Measurements from ENCODE around the gene TTC39C.
"Not testable (repeated sequence)": the region's sequence is repeated elsewhere in the genome, so short reads cannot be mapped to it uniquely, and the experiment has no call there.

TTC39C gene

DNA sequence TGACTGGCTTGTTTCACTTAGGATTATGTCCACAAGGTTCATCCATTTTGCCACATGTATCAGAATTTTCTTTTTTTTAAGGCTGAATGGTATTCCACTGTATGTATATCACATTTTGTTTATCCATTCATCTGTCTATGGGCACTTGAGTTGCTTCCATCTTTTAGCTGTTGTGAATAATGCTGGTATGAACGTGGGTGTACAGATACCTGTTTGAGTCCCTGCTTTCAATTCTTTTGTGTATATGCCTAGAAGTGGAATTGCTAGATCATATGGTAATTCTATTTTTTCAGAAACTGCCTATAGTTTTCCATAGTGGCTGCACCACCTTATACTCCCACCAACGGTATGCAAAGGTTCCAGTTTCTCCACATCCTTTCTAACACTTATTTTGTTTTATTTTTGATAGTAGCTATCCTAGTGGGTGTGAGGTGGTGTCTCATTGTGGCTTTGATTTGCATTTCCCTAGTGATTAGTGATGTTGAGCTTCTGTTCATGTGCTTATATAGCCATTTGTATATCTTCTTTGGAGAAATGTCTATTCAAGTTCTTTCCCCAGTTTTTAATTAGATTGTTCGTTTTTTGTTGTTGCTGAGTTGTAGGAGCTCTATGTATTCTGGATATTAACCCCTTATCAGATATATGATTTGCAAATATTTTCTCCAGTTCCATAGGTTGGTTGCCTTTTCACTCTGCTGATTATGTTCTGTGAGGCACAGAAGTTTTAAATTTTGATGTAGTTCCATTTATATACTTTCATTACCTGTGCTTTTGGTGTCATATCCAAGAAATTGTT is 40.7 kb downstream of the TTC39C start:
- DNase-seq = no peak

GRCh38 chr18:24055878-24056277 is 41.3 kb downstream of the TTC39C start:
- DNase-seq = no peak

- no peak for DNase-seq
Measured at GRCh38 chr18:24056506-24056905, 42.0 kb downstream of the TTC39C start.

DNA sequence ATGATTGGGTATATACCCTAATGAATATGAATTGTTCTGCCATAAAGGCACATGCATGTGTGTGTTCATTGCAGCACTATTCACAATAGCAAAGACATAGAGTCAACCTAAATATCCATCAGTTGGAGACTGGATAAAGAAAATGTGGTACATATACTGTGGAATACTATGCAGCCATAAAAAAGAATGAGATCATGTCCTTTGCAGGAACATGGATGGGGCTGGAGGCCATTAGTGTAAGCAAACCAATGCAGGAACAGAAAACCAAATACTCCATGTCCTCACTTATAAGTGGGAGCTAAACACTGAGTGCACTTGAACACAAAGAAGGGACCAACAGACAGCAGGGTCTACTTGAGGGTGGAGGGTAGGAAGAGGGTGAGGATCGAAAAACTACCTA is 43.2 kb downstream of the TTC39C start:
- DNase-seq = no peak

GRCh38 chr18:24059385-24059784 is 44.8 kb downstream of the TTC39C start:
- DNase-seq = not testable (repeated sequence)

- DNase-seq = no peak
Measured at GRCh38 chr18:24060644-24061043, 46.1 kb downstream of the TTC39C start.

DNA sequence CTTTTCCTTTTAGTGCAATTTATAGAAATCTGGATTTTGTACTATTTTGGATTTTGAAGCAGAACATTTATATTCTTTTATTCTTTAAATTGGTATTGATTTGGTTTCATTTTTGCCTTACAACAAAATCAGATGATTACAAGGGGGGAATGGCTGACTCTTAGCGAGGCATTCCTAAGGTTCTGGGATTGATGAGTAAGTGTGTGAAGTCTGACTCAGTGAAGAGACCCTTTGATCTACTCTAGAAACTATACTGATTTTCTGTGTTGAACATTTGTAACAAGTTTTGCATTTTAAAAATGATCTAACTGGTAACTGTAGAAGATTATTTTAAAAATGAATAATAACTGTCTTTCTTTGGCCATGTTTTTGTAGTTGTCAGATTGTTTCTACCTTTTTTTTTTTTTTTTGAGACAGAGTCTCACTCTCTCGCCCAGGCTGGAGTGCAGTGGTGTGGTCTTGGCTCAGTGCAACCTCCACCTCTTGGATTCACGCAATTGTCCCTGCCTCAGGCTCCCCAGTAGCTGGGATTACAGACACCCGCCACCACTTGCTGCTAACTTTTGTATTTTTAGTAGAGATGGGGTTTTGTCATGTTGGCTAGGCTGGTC is 48.7 kb downstream of the TTC39C start:
- no peak for DNase-seq

DNA sequence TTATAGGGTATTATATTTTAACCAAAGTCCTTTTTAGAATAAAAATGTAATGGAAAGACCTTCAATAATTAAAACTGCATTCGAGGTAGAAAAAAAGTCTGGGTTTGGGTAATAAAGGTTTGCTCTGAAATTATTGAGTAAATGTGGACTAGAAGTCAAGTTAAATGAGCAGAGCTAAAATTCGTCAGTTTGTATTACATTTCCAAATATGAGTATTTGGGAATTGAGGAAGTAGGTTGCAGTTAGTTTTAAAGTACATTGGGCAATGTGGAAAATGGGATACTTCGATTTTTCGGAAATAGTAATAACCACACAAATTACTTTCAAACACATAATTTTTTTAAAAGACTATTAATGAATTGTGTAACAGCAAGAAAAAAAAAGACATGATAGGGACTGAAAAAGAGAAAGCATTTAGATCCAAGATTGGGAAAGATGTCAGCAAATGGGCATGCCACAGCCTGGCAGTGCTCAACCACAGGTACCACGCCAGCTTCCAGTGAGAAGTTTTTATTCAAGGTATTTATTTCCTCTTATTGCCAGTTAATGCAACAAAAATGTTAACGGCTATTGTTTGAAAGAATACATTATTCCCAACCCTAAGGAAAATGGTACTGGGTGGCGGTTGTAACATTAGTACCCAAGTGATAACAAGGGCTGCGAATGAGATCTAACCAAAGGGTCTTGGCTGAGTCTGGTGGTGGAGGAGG is 50.0 kb downstream of the TTC39C start:
- DNase-seq = no peak

DNA sequence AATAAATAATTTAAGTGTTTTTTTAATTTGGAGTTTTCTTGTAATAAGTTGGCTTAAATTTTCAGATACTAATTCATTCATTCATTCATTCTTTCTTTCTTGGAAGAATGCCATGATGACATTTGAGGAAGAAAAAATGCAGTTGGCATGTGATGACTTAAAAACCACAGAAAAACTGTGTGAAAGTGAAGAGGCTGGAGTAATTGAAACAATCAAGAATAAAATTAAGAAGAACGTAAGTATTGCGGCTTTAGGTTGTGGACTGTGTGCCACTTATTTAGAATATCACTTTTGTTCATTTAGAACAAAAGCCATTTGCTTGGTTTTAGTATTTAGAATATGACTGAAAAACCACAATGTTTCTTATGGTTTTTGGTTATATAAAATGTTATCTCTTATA is 51.4 kb downstream of the TTC39C start:
- no peak for DNase-seq

DNA sequence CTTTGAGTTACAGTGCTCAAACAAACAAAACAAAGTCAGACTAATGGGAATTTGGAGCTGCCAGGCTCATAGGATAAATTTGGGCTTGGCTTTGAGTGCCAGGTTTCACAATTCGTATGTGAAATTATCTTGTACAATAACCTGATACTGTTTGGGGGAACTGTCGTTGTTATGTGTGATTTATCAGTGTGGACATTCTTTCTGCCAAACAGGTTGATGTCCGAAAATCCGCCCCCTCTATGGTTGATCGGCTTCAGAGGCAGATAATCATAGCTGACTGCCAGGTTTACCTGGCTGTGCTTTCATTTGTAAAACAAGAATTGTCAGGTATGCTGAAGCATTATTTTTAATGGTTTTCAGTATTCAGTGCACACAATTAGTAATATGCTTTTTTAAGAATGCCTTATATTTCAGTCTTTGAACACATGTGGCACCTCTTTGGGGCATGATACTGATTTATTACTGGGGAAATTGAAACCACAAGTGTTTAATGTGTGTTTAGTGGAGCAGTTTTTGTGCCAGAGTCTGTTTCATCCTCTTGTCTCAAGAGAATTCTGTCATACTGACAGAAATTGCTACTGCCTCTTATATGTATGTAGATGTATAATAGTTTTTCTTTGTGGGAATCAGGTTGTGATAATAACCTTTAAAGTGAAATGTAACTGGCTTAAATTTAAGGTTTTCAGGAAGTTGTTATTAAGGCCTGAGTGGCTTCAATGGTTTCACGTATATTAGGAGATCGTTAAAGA is 54.6 kb downstream of the TTC39C start:
- no peak for DNase-seq

GRCh38 chr18:24071029-24071428 is 56.5 kb downstream of the TTC39C start:
- no peak for DNase-seq

- DNase-seq = no peak
Measured at GRCh38 chr18:24071779-24072178, 57.2 kb downstream of the TTC39C start.

DNA sequence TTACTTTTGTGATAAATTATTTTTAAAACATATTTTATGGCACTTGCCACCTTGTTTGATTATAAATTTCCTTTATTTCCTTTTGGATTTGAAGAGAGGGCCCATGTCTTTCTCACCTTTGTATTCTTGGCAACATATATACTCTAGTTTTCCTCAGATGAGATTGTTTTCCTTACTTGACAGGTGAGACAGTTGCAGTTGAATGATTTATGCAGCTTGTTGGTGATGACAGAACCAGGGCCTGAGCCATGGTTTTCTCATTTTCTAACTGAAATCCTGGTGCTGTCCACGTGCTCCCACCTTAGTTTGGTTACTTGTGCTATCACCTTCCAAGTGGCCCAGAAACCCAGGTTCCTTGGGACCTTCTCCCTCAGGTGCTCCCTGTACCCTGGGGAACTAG is 58.2 kb downstream of the TTC39C start:
- no peak for DNase-seq

DNA sequence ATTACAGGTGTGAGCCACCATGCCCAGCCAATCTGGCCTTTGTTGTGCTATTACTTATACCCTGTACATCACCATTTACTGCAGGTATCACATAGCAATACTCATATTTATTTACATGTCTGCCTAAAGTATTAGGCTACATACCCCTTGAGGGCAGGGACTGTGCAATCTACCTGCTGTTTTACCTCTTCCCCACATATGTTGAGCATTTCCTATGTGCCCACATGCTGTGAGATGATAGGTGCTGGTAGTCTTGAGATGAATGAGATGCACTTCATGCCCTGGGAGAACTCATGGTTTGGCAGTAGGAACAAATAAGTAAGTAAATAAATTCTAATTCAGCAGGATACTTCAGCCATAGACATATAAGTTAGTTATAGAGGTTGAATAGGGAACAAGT is 59.2 kb downstream of the TTC39C start:
- DNase-seq = no peak

GRCh38 chr18:24074757-24075156 is 60.2 kb downstream of the TTC39C start:
- DNase-seq = not testable (repeated sequence)

GRCh38 chr18:24075767-24076597 is 61.4 kb downstream of the TTC39C start:
- DNase-seq = peak; percentile 97

DNA sequence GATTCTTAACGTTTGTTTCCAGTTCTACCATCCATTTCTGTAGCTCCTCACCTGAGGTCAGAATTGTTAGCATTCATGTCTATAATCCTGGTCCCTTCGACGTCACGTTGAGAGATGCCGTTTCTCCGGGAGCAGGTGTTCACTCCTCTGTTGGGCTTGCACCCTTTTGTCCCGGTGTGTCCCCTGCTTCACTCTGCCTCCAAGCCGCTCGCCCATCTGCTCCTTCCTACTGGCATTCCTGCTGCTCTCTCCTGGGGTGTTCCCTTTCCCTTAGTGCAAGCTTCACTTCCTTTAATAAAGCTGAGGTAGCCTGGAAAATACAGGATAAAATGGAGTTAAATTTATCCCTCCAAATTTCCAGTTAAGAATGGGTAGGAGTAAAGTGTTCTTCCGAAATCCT is 62.4 kb downstream of the TTC39C start:
- DNase-seq = no peak

DNA sequence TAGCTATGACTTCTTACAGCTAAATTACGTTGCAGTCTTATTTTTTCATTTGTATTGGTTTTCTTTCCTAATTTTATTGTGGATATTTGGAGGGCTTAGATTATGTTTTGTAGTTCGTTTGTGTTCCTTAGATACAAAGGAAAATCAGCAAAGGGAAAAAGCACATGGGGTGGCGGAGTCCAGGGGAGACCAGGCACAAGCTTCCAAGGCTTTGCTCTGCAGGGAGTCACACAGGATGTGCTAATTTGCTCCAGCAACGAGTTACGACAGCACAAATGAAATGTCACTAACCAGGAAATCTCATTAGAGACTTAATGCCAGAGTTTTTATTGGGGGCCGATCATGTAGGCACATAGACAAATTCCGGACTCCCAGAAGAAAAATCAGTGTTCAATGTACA is 63.8 kb downstream of the TTC39C start:
- no peak for DNase-seq

- no peak for DNase-seq
Measured at GRCh38 chr18:24080861-24081260, 66.3 kb downstream of the TTC39C start.

DNA sequence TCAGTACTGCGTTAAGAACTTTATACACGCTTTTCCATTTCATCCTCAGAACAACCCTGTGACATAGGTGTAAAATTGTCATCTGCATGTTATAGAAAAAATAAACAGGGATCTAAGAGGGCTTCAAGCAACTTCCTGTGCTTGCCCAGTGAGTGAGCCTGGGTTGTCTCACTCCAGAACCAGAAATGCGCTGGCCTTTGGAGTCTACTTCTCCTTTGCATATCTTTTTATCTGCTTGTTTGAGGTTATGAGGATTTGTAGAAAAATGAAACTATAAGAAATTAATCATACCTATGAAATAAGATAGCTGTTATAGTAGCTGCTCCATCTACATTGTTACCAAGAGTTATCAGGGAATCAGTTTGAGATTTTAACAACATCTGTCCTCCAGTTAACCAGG is 69.0 kb downstream of the TTC39C start:
- DNase-seq = no peak

- DNase-seq = no peak
Measured at GRCh38 chr18:24086082-24086481, 71.5 kb downstream of the TTC39C start.

GRCh38 chr18:24089076-24089475 is 74.5 kb downstream of the TTC39C start:
- DNase-seq = no peak
